Stimulated activated CD8-positive, alpha-beta memory T cell treated with anti-CD3 and anti-CD28 coated beads, Interleukin-2, amount 100 ng/mL, for 1 hour (primary cell): ENCODE measurements around the gene PRKAG1.

Experiments used
- DNase-seq, 2 donors: peaks; one replicate each; pipeline ENCODE4 v3.0.0-alpha.2; 2020; ENCODE audit warnings: low read depth in 2 of 2

The PRKAG1 gene

GRCh38 chr12:48967991-48968390, 50.6 kb downstream of the PRKAG1 start:
- DNase-seq, result no peak

- no peak for DNase-seq
These were observed 52.2 kb downstream of the PRKAG1 start for GRCh38 chr12:48966177-48966895.

- DNase-seq, result no peak
These were observed 53.2 kb downstream of the PRKAG1 start for GRCh38 chr12:48965298-48965838.

GRCh38 chr12:48961801-48962200, 56.8 kb downstream of the PRKAG1 start:
- DNase-seq, result no peak

- DNase-seq, result no peak
These were observed 57.2 kb downstream of the PRKAG1 start for GRCh38 chr12:48961331-48961730.

- no peak for DNase-seq
These were observed 57.7 kb downstream of the PRKAG1 start for GRCh38 chr12:48960834-48961233.

GRCh38 chr12:48958049-48958388, 60.6 kb downstream of the PRKAG1 start:
- no peak for DNase-seq

GRCh38 chr12:48957141-48958048, 61.2 kb downstream of the PRKAG1 start, which contains the start of gene ARF3:
ARF3 (minus strand) TSS chr12:48957487; CDS start chr12:48941095, 16,392 bp downstream.
- DNase-seq, result peak; percentile 84 to 85

GRCh38 chr12:48956279-48957140, 62.1 kb downstream of the PRKAG1 start:
- DNase-seq, result no peak

- DNase-seq, result no peak
These were observed 63.6 kb downstream of the PRKAG1 start for GRCh38 chr12:48954841-48955501.

- no peak for DNase-seq
These were observed 64.5 kb downstream of the PRKAG1 start for GRCh38 chr12:48954061-48954460.

GRCh38 chr12:48952691-48953090, 65.9 kb downstream of the PRKAG1 start:
- no peak for DNase-seq
